HEK293T (cell line): ENCODE results near the gene HDAC5.

Experiments
- BHLHE40 ChIP-seq: fragments of 450-650 bp; IDR thresholded peaks from 2 replicates; pipeline ENCODE4 v1.6.1; 2016; ENCODE audit warnings: mild to moderate bottlenecking, moderate library complexity, borderline replicate concordance
- CTBP1 ChIP-seq: fragments of 450-650 bp; IDR thresholded peaks from 2 replicates; pipeline ENCODE4 v1.6.1; 2016; ENCODE audit warnings: borderline replicate concordance
- ELF4 ChIP-seq: fragments of 450-650 bp; IDR thresholded peaks from 2 replicates; pipeline ENCODE4 v1.6.1; 2017; ENCODE audit warnings: antibody characterized with exemption
- FOXK2 ChIP-seq: fragments of 450-650 bp; IDR thresholded peaks from 2 replicates; pipeline ENCODE4 v1.6.1; 2016; ENCODE audit warnings: mild to moderate bottlenecking
- FOXM1 ChIP-seq: fragments of 450-650 bp; IDR thresholded peaks from 2 replicates; pipeline ENCODE4 v1.6.1; 2017; ENCODE audit warnings: mild to moderate bottlenecking, borderline replicate concordance
- SP1 ChIP-seq: fragments of 450-650 bp; IDR thresholded peaks from 2 replicates; pipeline ENCODE4 v1.6.1; 2017
- TARDBP ChIP-seq: fragments of 450-650 bp; IDR thresholded peaks from 2 replicates; pipeline ENCODE4 v1.6.1; 2016
- TF ChIP-seq, protein P1 (sequence below): fragments of 450-650 bp; IDR thresholded peaks from 2 replicates; pipeline ENCODE4 v1.6.1; 2016

DNA sequence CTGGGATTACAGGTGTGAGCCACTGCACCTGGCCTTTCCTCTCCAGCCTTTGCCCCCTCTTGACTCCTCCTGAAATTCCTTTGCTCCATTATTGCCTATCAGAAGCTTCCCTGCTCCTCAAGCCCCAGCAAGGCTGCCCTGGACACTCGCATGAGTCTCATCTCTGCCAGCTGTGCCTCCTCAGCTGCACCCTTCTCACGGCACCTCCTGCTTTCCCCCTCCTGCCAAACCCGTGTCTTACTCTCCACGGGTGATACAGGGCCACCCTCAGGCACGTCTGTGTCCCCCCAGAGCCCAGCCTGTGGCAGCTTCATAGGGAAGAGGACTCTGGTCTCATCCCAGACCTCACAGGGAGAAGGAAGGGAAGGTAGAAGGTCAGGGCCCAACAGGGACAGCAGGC is 37.5 kb downstream of the HDAC5 start:
- TF ChIP-seq TARDBP (no peak), BHLHE40 (no peak), SP1 (no peak), FOXM1 (no peak), CTBP1 (no peak), ELF4 (no peak), FOXK2 (no peak)
- TF ChIP-seq, protein P1, sequence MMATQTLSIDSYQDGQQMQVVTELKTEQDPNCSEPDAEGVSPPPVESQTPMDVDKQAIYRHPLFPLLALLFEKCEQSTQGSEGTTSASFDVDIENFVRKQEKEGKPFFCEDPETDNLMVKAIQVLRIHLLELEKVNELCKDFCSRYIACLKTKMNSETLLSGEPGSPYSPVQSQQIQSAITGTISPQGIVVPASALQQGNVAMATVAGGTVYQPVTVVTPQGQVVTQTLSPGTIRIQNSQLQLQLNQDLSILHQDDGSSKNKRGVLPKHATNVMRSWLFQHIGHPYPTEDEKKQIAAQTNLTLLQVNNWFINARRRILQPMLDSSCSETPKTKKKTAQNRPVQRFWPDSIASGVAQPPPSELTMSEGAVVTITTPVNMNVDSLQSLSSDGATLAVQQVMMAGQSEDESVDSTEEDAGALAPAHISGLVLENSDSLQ, result no peak
